GM10847 (cell line): Measurements from ENCODE around the gene HSH2D.

ENCODE experiments used
- POLR2A ChIP-seq: IDR thresholded peaks from 2 replicates; pipeline ENCODE4 v1.6.1; 2011; ENCODE audit not compliant: insufficient read length; ENCODE audit errors: extremely low read depth

HSH2D gene

DNA sequence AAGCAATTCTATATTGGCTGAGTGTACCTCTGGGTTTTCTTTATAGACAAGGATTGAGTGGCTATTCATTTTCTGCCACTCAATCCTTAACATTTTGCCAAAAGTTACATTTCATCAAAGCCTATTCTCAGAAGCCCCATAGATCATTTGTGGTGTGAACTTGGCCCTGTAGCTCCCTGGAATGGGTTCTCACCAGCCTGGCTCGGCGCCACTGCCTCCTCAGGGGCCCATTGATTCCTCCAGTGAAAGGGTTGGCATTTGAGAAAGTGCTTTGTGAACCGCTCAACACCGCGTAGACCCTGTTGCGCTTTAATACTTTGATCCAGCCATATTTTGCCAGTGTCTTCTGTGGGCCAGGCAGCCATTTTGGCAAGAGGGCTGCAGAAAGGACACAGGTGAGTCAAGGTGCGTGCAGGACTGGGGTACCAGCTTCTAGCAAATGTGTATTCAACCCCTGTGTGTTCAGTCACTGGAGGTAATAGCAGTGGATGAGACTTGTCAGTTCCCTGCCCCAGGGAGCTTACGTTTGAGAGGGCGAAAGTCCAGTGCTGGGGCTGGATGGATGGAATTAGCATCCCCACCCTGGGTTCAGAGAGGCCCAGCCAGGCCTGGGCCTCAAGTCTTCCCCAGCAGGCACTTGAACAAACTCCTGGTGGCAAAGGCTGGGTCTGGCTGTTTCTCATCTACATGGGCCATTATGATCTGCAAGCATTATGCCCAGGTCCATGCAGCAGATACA lies 28.0 kb upstream of the HSH2D start:
- TF ChIP-seq POLR2A = no peak

DNA sequence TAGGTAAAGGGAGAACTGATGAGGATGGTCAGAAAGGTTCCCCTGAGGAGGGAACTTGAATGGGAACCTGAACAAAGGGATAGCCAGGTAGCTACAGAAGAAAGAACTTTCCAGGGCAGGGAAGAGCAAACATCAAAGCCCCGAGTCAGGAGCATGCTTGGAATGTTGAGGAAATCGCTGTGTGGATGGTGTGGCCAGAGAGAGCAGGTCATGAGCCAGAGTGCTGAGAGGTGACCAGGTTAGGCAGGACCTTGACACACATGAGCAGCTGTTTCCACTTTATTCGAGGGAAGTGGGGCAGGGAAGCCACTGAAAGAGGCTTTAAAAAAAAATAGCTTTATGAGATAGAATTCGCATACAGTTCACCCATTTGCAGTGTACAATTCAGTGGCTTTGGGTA lies 27.4 kb upstream of the HSH2D start:
- no peak for TF ChIP-seq POLR2A

DNA sequence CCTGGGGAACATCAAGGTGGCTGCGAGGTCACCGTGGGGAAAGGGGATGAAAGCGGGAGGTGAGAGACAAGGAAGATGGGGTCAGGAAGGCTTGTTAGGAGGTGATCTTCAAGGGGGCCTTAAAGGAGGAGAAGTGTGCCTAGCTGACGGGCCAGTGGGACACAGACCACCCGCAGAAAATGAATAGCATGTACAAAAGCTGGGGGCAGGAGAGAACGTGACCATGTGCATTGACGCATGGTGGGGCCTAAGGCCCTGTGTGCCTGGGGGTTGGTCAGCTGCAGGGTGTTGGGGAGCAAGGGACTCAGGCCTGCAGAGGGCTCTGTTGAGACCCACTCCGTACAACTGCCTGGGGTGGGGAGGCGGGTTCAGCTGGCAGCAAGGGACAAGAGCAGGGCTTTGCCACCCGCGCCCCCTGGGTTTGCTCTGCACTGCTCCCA lies 25.9 kb upstream of the HSH2D start:
- TF ChIP-seq POLR2A = no peak

DNA sequence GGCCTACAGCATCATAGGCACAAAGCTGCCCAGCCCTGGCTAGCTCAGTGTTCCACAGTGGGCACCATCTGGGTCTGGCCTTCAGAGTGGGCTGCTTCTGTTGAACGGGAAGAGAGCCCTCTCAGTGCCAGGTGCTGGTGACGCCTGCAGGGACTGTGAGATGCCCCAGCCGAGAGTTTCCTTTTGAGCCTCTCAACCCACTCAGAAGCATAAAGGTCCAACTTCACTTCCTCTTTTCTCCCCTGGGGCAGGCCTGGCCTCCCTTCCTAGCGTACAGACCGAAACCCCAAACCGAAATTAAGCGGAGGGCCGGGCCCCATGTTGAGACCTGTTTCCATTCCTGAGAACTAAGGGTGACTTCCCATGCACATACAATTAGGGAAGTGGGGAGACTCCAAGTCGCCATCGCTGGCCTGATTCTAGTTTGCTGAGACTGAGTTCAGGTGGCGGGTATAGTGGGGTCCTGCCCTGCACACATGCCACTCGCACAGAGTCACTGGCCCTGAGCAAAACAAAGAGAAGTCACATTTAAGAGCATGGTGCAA lies 24.9 kb upstream of the HSH2D start:
- peak; percentile 42 for TF ChIP-seq POLR2A

DNA sequence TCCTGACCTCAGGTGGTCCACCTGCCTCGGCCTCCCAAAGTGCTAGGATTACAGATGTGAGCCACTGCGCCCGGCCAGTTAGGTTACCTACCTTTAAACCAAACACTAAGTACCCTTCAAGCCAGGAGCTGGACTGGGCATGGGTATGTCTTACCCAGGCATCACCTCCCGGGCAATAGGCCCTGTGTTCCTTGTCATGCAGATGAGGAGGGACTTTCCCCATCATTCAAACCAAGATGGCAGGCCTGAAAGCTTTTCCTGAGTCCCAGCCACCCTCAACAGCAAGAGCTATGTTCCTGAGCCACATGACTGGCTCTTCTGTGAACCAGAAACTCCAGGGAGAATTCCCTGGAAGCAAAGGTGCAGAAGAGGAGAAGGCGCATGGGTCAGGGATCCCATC lies 22.3 kb upstream of the HSH2D start:
- no peak for TF ChIP-seq POLR2A

DNA sequence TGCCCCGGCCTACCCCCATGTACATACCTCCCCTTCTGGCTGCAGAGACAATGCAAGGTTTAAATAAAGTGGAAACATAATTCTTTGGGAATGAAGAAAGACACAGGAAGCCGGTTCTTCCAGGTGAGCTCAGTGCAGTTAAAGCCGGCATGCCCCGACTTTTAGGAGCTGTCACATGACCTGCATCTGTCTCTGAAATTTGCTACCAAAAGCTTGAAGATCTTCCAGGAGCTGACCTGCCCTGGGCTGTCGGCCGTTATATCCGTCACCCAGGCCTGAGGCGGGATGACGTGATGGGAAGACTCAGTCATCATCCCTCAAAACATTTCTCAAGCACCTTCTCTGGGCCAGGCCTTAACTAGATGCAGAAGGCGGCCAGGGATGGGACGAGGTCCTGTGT lies 21.5 kb upstream of the HSH2D start:
- no peak for TF ChIP-seq POLR2A

DNA sequence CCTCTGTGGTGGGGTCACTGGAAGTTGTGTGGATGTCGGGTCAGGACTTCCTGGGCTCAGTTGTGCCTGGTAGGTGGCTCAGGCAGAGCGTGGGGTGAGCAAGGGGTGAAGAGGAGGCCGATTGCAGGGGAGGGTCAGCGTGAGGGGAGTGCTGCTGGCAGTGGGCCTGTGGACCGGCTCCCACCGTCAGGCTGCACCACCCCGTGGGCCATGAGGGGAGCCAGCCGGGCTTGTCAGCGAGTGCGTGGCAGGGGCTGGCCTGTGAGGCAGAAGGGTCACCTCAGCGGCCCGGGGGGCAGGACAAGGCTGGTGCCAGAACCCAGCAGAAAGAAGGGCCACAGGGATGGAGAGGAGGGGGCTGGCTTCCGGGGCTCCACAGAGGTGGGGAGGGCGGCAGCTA lies 18.5 kb upstream of the HSH2D start:
- TF ChIP-seq POLR2A = no peak

DNA sequence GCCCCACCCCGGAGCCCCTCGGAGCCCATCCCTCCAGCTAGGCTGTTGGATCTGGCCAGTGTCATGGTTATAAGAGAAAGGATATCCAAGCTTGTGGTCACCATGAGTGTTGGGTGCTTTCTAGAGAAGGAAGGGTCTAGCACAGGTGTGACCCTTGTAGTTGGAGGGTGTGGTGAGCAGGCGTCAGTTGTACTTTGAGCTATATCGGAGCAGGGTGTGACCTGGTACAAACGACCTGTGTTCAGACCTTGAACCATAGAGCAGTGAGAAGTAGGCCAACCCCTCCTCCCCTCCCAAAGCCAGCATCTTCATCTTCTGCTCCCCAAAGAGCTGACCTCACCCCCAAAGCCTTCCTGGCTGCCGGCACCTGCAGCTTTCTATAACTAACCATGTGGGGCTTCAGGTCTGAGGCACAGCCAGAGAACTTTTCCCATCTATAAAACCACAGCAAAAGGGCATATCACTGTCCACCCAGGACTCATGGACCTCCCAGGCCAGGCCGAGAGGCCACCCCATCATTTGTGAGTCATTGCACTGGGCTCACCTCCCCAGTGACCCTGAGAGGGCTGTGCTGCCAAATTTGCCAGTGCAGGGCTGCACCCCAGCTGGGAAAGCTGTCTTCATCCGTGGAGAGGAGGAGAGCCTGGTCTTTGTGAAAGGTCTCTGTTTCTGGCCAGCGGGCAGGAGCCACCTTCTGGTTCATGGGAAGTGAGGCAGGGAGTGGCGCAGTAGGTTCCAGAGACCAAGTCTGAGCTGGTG lies 17.6 kb upstream of the HSH2D start:
- TF ChIP-seq POLR2A = no peak

DNA sequence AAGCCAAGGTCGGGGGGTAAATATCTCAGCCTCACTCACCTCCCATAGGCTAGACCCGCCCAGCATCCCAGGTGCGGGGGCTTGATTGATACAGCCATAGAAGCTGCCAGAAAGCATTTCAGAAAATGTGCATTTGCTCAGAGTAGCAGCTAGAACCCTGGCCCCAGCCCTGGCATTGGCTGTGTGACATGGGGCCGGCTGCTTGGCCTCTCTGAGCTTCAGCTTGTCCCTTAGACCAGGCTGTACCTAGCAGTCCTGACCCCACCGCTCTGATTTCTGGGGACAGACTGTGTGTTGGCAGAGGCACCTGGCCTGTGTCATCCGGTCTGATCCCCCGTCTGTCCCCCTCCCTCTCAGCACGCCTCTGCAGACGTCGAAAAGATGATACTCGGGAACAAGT lies 16.4 kb upstream of the HSH2D start:
- no peak for TF ChIP-seq POLR2A

DNA sequence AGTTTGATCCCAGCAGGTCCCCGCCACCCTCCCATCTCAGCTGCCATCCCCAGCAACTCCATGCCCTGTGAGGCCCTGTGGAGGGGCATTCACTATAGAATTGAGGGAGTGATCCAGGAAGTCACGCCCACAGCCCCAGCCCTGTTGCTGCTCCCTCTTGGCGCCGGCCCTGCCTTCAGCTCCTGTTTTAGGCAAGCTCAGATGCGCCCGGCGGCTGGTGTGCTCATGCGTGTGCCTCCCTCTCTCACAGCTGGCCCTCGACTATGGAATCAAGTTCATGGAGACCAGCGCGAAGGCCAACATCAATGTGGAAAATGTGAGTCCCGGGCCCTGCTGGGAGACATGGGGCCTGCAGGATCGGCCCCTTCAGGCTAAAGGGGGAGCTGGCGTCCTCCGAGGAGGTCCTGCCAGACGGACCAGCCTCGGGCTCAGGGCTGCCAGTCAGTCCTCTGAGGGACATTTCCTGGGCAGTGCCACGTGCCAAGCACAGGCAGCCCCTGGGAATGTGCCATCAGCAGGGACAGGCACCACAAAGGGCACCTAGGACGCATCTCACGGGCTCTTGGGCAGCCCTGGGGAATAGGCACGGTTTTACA lies 15.6 kb upstream of the HSH2D start:
- no peak for TF ChIP-seq POLR2A

DNA sequence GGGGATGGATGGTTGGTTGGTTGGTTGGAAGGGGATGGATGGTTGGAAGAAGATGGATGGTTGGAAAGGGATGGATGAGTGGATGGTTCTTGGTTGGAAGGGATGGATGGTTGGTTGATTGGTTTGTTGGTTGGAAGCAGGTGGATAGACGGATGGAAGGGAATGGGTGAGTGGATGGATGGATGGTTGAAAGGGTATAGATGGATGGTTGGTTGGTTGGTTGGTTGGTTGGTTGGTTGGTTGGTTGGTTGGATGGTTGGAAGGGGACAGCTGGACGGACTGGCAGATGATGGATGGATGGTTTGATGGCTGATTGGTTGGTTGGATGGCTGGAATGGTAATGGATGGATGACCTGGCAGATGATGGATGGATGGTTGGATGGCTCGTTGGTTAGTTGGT lies 11.8 kb upstream of the HSH2D start:
- no peak for TF ChIP-seq POLR2A

DNA sequence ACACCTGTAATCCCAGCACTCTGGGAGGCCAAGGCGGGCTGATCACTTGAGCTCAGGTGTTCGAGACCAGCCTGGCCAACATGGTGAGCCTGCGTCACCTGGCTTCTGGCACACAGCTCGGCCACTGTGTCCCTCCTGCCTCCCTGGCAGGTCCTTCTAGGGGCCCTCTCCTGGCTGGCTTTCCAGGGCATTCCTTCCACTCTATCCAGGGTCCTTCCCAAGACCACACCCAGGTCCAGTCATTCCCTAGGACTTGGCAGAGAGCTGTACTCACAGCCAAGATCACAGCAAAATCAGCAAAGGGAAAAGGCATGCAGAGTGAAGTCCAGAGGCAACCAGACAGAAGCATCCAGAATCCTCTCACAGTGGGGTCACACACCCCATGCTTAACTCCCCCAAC lies 9.7 kb upstream of the HSH2D start:
- TF ChIP-seq POLR2A = no peak

DNA sequence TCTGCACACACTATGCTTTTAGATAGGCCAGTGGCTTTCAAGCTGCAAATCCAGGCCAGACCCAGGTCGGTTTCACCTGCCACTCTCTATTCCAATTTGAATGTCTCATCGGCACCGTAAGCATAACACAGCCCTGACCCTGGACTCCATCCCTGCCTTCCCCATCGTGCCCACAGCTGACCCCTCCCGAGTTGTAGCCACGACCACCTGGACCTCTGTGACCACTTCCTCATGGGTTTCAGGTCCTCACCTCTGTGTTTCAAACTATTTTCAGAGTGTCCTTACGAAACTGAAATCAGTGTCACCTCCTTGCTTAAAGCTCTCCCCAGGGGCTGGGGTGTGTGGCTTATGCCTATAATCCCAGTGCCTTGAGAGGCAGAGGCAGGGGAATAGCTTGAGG lies 9.0 kb upstream of the HSH2D start:
- no peak for TF ChIP-seq POLR2A

DNA sequence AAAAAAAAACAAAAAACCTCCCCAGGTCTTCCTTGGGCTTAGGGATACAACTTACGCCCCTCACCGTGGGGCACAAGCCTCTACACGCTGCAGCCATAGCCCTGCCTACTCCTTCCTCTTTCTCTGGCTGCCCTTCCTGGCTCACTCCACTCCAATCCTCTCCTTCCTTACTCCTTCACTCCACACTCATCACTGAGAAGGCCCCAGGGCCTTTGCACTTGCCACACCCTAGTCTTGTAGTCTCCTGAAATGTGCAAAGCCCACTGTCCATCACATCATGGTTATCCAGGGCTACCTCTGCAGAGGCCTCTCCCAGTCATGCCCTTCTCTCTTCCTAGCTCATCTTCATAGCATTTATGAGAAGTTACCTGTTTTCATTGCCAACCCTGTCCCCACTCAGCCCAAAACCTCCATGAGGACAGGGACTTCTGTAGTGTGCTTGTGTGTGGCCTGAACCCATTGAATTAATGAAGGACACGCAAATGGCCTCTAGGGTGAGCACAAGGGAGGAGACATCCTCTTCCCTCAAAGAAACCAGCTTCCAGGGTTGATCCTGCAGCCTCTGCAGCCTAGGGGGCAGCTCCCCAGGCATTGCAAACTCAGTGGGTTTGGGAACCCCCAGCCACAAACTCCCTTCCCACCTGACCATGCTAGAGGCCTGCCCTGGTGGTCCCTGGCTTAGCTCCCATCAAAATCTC lies 7.9 kb upstream of the HSH2D start:
- TF ChIP-seq POLR2A = no peak
